Posterior cingulate gyrus (tissue), 11 donors: Measurements from ENCODE around the gene PRDM15.

Source experiments
- DNase-seq, 10 donors: peaks; one replicate each; pipeline versions ENCODE4 v3.0.0 to v3.0.0-alpha.2; 2020 to 2021; ENCODE audit warnings: mixed read lengths in 3 of 10
- intact Hi-C: fragments of 100-400 bp; cut with DNase I; formaldehyde crosslinking; loops from one replicate; pipeline ENCODE4 v1.15.1; 2023

PRDM15 gene

GRCh38 chr21:41890355-41890754 is 11.2 kb upstream of the PRDM15 start:
- intact Hi-C loops = no loop called here
- DNase-seq = peak in 1 of 10 donors; percentile 25

GRCh38 chr21:41888749-41889376 is 9.7 kb upstream of the PRDM15 start:
- intact Hi-C loops = no loop called here
- peak in 1 of 10 donors; percentile 56 for DNase-seq

GRCh38 chr21:41887667-41888066 is 8.5 kb upstream of the PRDM15 start:
- DNase-seq = no peak
- intact Hi-C loops = no loop called here

- no peak for DNase-seq
- intact Hi-C loops = no loop called here
Observed at GRCh38 chr21:41886328-41886727, 7.2 kb upstream of the PRDM15 start.

- intact Hi-C loops = no loop called here
- peak in 1 of 10 donors; percentile 57 for DNase-seq
Observed at GRCh38 chr21:41885341-41886024, 6.3 kb upstream of the PRDM15 start.

- intact Hi-C loops = no loop called here
- peak in 1 of 10 donors; percentile 49 for DNase-seq
Observed at GRCh38 chr21:41884501-41885030, 5.4 kb upstream of the PRDM15 start.

GRCh38 chr21:41883582-41883981 is 4.4 kb upstream of the PRDM15 start:
- peak in 1 of 10 donors; percentile 22 for DNase-seq
- intact Hi-C loops = no loop called here

GRCh38 chr21:41881051-41881450 is 1.9 kb upstream of the PRDM15 start:
- DNase-seq = no peak
- intact Hi-C loops = loop anchor here (2.0 kb wide), 1 partner anchor 128 kb away; no protein-coding TSS in a partner anchor

GRCh38 chr21:41880153-41880552 is 1.0 kb upstream of the PRDM15 start:
- intact Hi-C loops = loop anchor here (2.0 kb wide), 1 partner anchor 129 kb away; no protein-coding TSS in a partner anchor
- peak in 1 of 10 donors; percentile 42 for DNase-seq

- intact Hi-C loops = loop anchor here (5.0 to 10.0 kb wide), 2 partner anchors 78 to 236 kb away; no protein-coding TSS in a partner anchor
- peak; percentile 69 to 97 (median 80) for DNase-seq
Observed at GRCh38 chr21:41878831-41879189, 334 bp downstream of the PRDM15 start.

GRCh38 chr21:41877901-41878830 is 978 bp downstream of the PRDM15 start:
- intact Hi-C loops = loop anchor here (5.0 to 10.0 kb wide), 2 partner anchors 79 to 237 kb away; no protein-coding TSS in a partner anchor
- DNase-seq = peak in 1 of 10 donors; percentile 80

- DNase-seq = peak in 1 of 10 donors; percentile 49
- intact Hi-C loops = loop anchor here (5.0 to 10.0 kb wide), 2 partner anchors 80 to 238 kb away; no protein-coding TSS in a partner anchor
Observed at GRCh38 chr21:41876928-41877652, 2.1 kb downstream of the PRDM15 start.

- DNase-seq = peak in 1 of 10 donors; percentile 62
- intact Hi-C loops = loop anchor here (5.0 to 10.0 kb wide), 2 partner anchors 81 to 238 kb away; no protein-coding TSS in a partner anchor
Observed at GRCh38 chr21:41876396-41876795, 2.7 kb downstream of the PRDM15 start.

GRCh38 chr21:41875086-41875485 is 4.1 kb downstream of the PRDM15 start:
- intact Hi-C loops = loop anchor here (5.0 to 10.0 kb wide), 2 partner anchors 82 to 240 kb away; no protein-coding TSS in a partner anchor
- peak in 1 of 10 donors; percentile 78 for DNase-seq

GRCh38 chr21:41874611-41875010 is 4.5 kb downstream of the PRDM15 start:
- intact Hi-C loops = loop anchor here (5.0 to 10.0 kb wide), 2 partner anchors 83 to 240 kb away; no protein-coding TSS in a partner anchor

GRCh38 chr21:41873426-41873825 is 5.7 kb downstream of the PRDM15 start:
- intact Hi-C loops = loop anchor here (10.0 kb wide), 1 partner anchor 241 kb away; no protein-coding TSS in a partner anchor
- no peak for DNase-seq

More at GRCh38 chr21:41874611-41875010, 4.5 kb downstream of the PRDM15 start:
- DNase-seq = no peak

- DNase-seq = peak in 1 of 10 donors; percentile 54
- intact Hi-C loops = loop anchor here (10.0 kb wide), 1 partner anchor 242 kb away; no protein-coding TSS in a partner anchor
Observed at GRCh38 chr21:41873005-41873404, 6.1 kb downstream of the PRDM15 start.

GRCh38 chr21:41871293-41872030 is 7.7 kb downstream of the PRDM15 start:
- peak in 2 of 10 donors; percentile 46 to 76 for DNase-seq
- intact Hi-C loops = loop anchor here (10.0 kb wide), 1 partner anchor 243 kb away; no protein-coding TSS in a partner anchor
